ENCODE data around the gene PAFAH1B2. TPM values are rescaled to one million over a fixed set of nuclear protein-coding genes. Genes with fewer than 3 reads are reported as not detected.

The PAFAH1B2 gene
- total and polyA plus RNA-seq, 2 of the 8 experiments (the other 6 are each of a cell fraction or from before 2014, with no cell fraction given), result 38.2 to 161 TPM

GRCh38 chr11:117214404-117215110 lies 70.5 kb downstream of the PAFAH1B2 start:
- CTCF ChIA-PET (ENCODE audit: partially characterized antibody), result interaction anchor here (0.8 to 25.0 kb wide), 6 partner anchors 8 to 43 kb away, joined by 3 to 449 read pairs (median 34); partner anchors contain the start of gene TAGLN
- Histone ChIP-seq H4K5ac (ENCODE audit: insufficient read length, low read depth, low read length) (no peak overlapping the region), H3K79me1 (ENCODE audit: low read depth, low read length) (no peaks in the 10 kb centered on the region), H2BK12ac (ENCODE audit: low read depth, low read length) (no peak overlapping the region), H4K20me1 (replicated peaks in 1 of 2; ENCODE audit: control insufficient read depth in 1 of 2, insufficient read depth in 2 of 2, low read length in 2 of 2) (peaks cover 0 to 4% of the 10 kb centered on the region in 2 experiments), H3K4ac (replicated peaks; ENCODE audit: insufficient read length, low read depth, low read length) (no peak overlapping the region), H3K27ac (ENCODE audit: low read depth, low read length) (no peak overlapping the region), H2BK20ac (ENCODE audit: low read length) (no peak overlapping the region), H4K91ac (replicated peaks; ENCODE audit: insufficient read length, low read length) (no peak overlapping the region), H2BK120ac (replicated peaks; ENCODE audit: low read depth, low read length) (no peak overlapping the region), H3K36me3 (ENCODE audit: control insufficient read depth in 2 of 4, insufficient read depth in 4 of 4, low read length in 3 of 4) (peaks cover 8 to 26% (median 17%) of the 10 kb centered on the region in 4 experiments; a peak in 7 of 8 replicates), H3K9ac (replicated peaks in 1 of 4; ENCODE audit: extremely low read depth in 1 of 4, low read depth in 3 of 4, low read length in 3 of 4) (no peak overlapping the region), H3K56ac (replicated peaks; ENCODE audit: insufficient read length, low read depth, low read length) (no peak overlapping the region), H4K8ac (ENCODE audit: extremely low read depth, insufficient read depth, low read length) (no peak overlapping the region), H3K4me1 (replicated peaks in 1 of 4; ENCODE audit: control insufficient read depth in 3 of 4, insufficient read depth in 4 of 4, low read length in 3 of 4) (no peaks in the 10 kb centered on the region), H3K79me2 (ENCODE audit: control insufficient read depth in 1 of 2, insufficient read depth in 2 of 2, low read length in 2 of 2) (no peaks in the 10 kb centered on the region; a peak in 1 of 4 replicates), H2AK5ac (ENCODE audit: low read depth, low read length) (no peak overlapping the region), H3K27me3 (replicated peaks in 1 of 4; ENCODE audit: control insufficient read depth in 3 of 4, extremely low read depth in 1 of 4, insufficient read depth in 3 of 4, low read length in 3 of 4) (no peaks in the 10 kb centered on the region), H3K9me3 (ENCODE audit: insufficient read depth in 2 of 2, low read depth in 1 of 2, low read length in 1 of 2) (no peaks in the 10 kb centered on the region), H3K14ac (ENCODE audit: insufficient read length) (no peak overlapping the region), H3K18ac (ENCODE audit: extremely low read depth, low read length) (no peak overlapping the region), H2BK5ac (ENCODE audit: low read depth, low read length) (no peak overlapping the region), H3K4me3 (ENCODE audit: extremely low read depth in 1 of 4, insufficient read depth in 2 of 4, low read depth in 3 of 4, low read length in 4 of 4) (no peak overlapping the region), H3K23me2 (ENCODE audit: low read depth, low read length) (no peaks in the 10 kb centered on the region), H3K4me2 (ENCODE audit: insufficient read depth in 1 of 2, low read depth in 2 of 2, low read length in 2 of 2) (no peak overlapping the region), H3K23ac (ENCODE audit: insufficient read length) (no peak overlapping the region), H2BK15ac (ENCODE audit: low read length) (no peak overlapping the region), H2AFZ (ENCODE audit: low read length) (no peak overlapping the region)
- POLR2A ChIA-PET (ENCODE audit: partially characterized antibody), result interaction anchor here (0.8 to 5.1 kb wide), 3 partner anchors 8 to 15 kb away, joined by 4 to 47 read pairs (median 6); partner anchors contain the start of gene TAGLN
- DNase-seq (ENCODE audit: low read depth in 1 of 2, low spot score in 2 of 2) (no peak), FAIRE-seq (no peak)
- 91% methylated on average over 7 of the region's 7 CpGs; no CpG with 5 or more reads in 1 of the 2 experiments for WGBS, 2 experiments (ENCODE audit: extremely low coverage in 1 of 2, insufficient coverage in 1 of 2, insufficient read length in 1 of 2, insufficient replicate concordance in 2 of 2, low coverage in 1 of 2, low lambda C conversion rate in 2 of 2, missing lambda C conversion rate in 1 of 2)
- TF ChIP-seq TBP (IDR thresholded peaks at IDR 0.05; ENCODE audit: low read depth, low read length), result no peak
- no peak for TF ChIP-seq GABPA (IDR thresholded peaks at IDR 0.05; ENCODE audit: borderline replicate concordance, insufficient read depth, low read length)
- TF ChIP-seq ZNF274 (IDR thresholded peaks at IDR 0.05; ENCODE audit: borderline replicate concordance, extremely low read depth, low read length), result no peak
- TF ChIP-seq ATF2 (IDR thresholded peaks at IDR 0.05; ENCODE audit: low read length), result no peak
- TF ChIP-seq TAF1 (IDR thresholded peaks at IDR 0.05; ENCODE audit: low read depth, low read length), result no peak
- no peak for TF ChIP-seq HDAC2 (IDR thresholded peaks at IDR 0.05; ENCODE audit: borderline replicate concordance in 1 of 2, low read depth in 2 of 2, low read length in 2 of 2)
- no peak for TF ChIP-seq SP1 (IDR thresholded peaks at IDR 0.05; ENCODE audit: low read depth, low read length)
- no peak for TF ChIP-seq KDM1A (IDR thresholded peaks at IDR 0.05; ENCODE audit: borderline replicate concordance, low read length)
- no peak for TF ChIP-seq NRF1 (IDR thresholded peaks at IDR 0.05; ENCODE audit: low read depth, low read length)
- TF ChIP-seq EGR1 (IDR thresholded peaks at IDR 0.05; ENCODE audit: borderline replicate concordance, low read depth, low read length), result no peak
- no peak for TF ChIP-seq TEAD4 (IDR thresholded peaks at IDR 0.05; ENCODE audit: low read depth, low read length)

Data from H1 (cell line).